ENCODE results near the gene ROM1. TPM values are rescaled to one million over a fixed set of nuclear protein-coding genes. Genes with fewer than 3 reads are reported as not detected.

The ROM1 gene
- total RNA-seq, 4 donors from 2014 or later, result 1.1 to 11.2 (median 5.5) TPM

- no peak for TF ChIP-seq CTCF (IDR thresholded peaks at IDR 0.05; ENCODE audit: low read depth)
These were observed 34.5 kb upstream of the ROM1 start for GRCh38 chr11:62578541-62578940.

GRCh38 chr11:62579252-62579651 lies 33.8 kb upstream of the ROM1 start:
- TF ChIP-seq CTCF (IDR thresholded peaks at IDR 0.05; ENCODE audit: low read depth), result no peak

GRCh38 chr11:62580959-62581715 lies 31.9 kb upstream of the ROM1 start:
- TF ChIP-seq CTCF (IDR thresholded peaks at IDR 0.05; ENCODE audit: low read depth), result no peak

- no peak for TF ChIP-seq CTCF (IDR thresholded peaks at IDR 0.05; ENCODE audit: low read depth)
These were observed 24.0 kb upstream of the ROM1 start for GRCh38 chr11:62588966-62589637.

GRCh38 chr11:62591448-62592145 lies 21.5 kb upstream of the ROM1 start, which contains the start of gene TUT1:
Gene TUT1 (minus strand): TSS chr11:62591523. CDS start chr11:62591485, 38 bp downstream.
- TF ChIP-seq CTCF (IDR thresholded peaks at IDR 0.05; ENCODE audit: low read depth), result no peak

GRCh38 chr11:62592146-62592815 lies 20.8 kb upstream of the ROM1 start:
- no peak for TF ChIP-seq CTCF (IDR thresholded peaks at IDR 0.05; ENCODE audit: low read depth)
